Loucy (cell line): ENCODE results near the gene PRR12.

ENCODE experiments used
- EZH2phosphoT487 ChIP-seq: fragments of 200-600 bp; IDR thresholded peaks from 2 replicates; pipeline ENCODE4 v1.6.1; 2018; ENCODE audit warnings: antibody characterized with exemption, mild to moderate bottlenecking, moderate library complexity, borderline replicate concordance
- TF ChIP-seq, protein P1 (sequence below): fragments of 200-600 bp; sonication (generic); conservative IDR thresholded peaks from 2 replicates; pipeline ENCODE4 v1.5.1; 2014; ENCODE audit warnings: mild to moderate bottlenecking, antibody characterized with exemption, low read length

DNA sequence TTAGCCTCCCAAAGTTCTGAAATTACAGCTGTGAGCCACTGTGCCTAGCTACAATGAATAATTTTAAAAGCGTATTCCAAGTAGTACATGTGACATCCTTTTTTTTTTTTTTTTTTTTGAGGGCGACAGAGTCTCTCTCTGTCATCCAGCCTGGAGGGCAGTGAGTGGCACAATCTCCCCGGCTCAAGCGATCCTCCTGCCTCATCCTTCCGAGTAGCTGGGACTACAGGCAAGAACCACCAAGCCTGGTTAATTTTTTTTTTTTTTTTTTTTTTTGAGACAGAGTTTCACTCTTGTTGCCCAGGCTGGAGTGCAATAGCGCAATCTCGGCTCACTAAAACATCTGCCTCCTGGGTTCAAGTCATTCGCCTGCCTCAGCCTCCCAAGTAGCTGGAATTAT lies 3.8 kb upstream of the PRR12 start:
- TF ChIP-seq, protein P1, sequence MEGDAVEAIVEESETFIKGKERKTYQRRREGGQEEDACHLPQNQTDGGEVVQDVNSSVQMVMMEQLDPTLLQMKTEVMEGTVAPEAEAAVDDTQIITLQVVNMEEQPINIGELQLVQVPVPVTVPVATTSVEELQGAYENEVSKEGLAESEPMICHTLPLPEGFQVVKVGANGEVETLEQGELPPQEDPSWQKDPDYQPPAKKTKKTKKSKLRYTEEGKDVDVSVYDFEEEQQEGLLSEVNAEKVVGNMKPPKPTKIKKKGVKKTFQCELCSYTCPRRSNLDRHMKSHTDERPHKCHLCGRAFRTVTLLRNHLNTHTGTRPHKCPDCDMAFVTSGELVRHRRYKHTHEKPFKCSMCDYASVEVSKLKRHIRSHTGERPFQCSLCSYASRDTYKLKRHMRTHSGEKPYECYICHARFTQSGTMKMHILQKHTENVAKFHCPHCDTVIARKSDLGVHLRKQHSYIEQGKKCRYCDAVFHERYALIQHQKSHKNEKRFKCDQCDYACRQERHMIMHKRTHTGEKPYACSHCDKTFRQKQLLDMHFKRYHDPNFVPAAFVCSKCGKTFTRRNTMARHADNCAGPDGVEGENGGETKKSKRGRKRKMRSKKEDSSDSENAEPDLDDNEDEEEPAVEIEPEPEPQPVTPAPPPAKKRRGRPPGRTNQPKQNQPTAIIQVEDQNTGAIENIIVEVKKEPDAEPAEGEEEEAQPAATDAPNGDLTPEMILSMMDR = no peak
- TF ChIP-seq EZH2phosphoT487 = no peak
